Ishikawa (cell line): ENCODE measurements around the gene NMT2.

Experiments
- CEBPB ChIP-seq: IDR thresholded peaks from 2 replicates; pipeline ENCODE4 v1.6.1; 2012
- CREB1 ChIP-seq: IDR thresholded peaks from 2 replicates; pipeline ENCODE4 v1.6.1; 2012; ENCODE audit warnings: low read depth
- EGR1 ChIP-seq: IDR thresholded peaks from 2 replicates; pipeline ENCODE4 v1.6.1; 2012
- EP300 ChIP-seq: IDR thresholded peaks from 2 replicates; pipeline ENCODE4 v1.6.1; 2012; ENCODE audit warnings: borderline replicate concordance
- FOXM1 ChIP-seq: IDR thresholded peaks from 2 replicates; pipeline ENCODE4 v1.6.1; 2012; ENCODE audit warnings: low read depth, borderline replicate concordance
- MAX ChIP-seq: IDR thresholded peaks from 2 replicates; pipeline ENCODE4 v1.6.1; 2012
- NFIC ChIP-seq: IDR thresholded peaks from 2 replicates; pipeline ENCODE4 v1.6.1; 2012
- RAD21 ChIP-seq: IDR thresholded peaks from 2 replicates; pipeline ENCODE4 v1.6.1; 2012; ENCODE audit warnings: low read depth
- REST ChIP-seq: IDR thresholded peaks from 2 replicates; pipeline ENCODE4 v1.6.1; 2012; ENCODE audit warnings: low read depth, mild to moderate bottlenecking
- TAF1 ChIP-seq: IDR thresholded peaks from 2 replicates; pipeline ENCODE4 v1.6.1; 2012; ENCODE audit warnings: low read depth, mild to moderate bottlenecking
- TCF12 ChIP-seq: IDR thresholded peaks from 2 replicates; pipeline ENCODE4 v1.6.1; 2012; ENCODE audit warnings: low read depth
- TEAD4 ChIP-seq: IDR thresholded peaks from 2 replicates; pipeline ENCODE4 v1.6.1; 2012
- USF1 ChIP-seq: IDR thresholded peaks from 2 replicates; pipeline ENCODE4 v1.6.1; 2012
- YY1 ChIP-seq: IDR thresholded peaks from 2 replicates; pipeline ENCODE4 v1.6.1; 2012; ENCODE audit warnings: low read depth
- ZBTB7A ChIP-seq: IDR thresholded peaks from 2 replicates; pipeline ENCODE4 v1.6.1; 2012; ENCODE audit warnings: low read depth

Gene NMT2

GRCh38 chr10:15121707-15122106, 46.8 kb downstream of the NMT2 start:
- TF ChIP-seq EGR1 = no peak
- TF ChIP-seq MAX = no peak
- TF ChIP-seq NFIC = no peak
- TF ChIP-seq TAF1 = no peak
- no peak for TF ChIP-seq YY1
- TF ChIP-seq REST = no peak

GRCh38 chr10:15120523-15120922, 48.0 kb downstream of the NMT2 start:
- TF ChIP-seq USF1 (no peak), MAX (no peak), REST (no peak), NFIC (no peak), TEAD4 (no peak), EP300 (no peak), RAD21 (no peak), EGR1 (no peak), TAF1 (no peak), CEBPB (no peak), FOXM1 (no peak), YY1 (no peak), CREB1 (no peak), TCF12 (no peak), ZBTB7A (no peak)

- TF ChIP-seq FOXM1 (no peak), USF1 (no peak), TEAD4 (no peak), RAD21 (no peak)
These were observed 49.9 kb downstream of the NMT2 start for GRCh38 chr10:15118615-15119014.

- TF ChIP-seq RAD21 (no peak), EP300 (no peak), MAX (no peak), YY1 (no peak), CEBPB (no peak), TAF1 (no peak), FOXM1 (no peak)
These were observed 52.3 kb downstream of the NMT2 start for GRCh38 chr10:15116225-15116624.

- TF ChIP-seq YY1 = no peak
- TF ChIP-seq TAF1 = no peak
- no peak for TF ChIP-seq USF1
- TF ChIP-seq NFIC = no peak
- TF ChIP-seq TCF12 = no peak
- no peak for TF ChIP-seq REST
- TF ChIP-seq CEBPB = no peak
- TF ChIP-seq TEAD4 = no peak
- no peak for TF ChIP-seq MAX
- TF ChIP-seq EP300 = no peak
- no peak for TF ChIP-seq FOXM1
- no peak for TF ChIP-seq ZBTB7A
- no peak for TF ChIP-seq EGR1
These were observed 54.7 kb downstream of the NMT2 start for GRCh38 chr10:15113766-15114165.
